K562 (cell line): Measurements from ENCODE around the gene CIAO3. TPM values are rescaled to one million over a fixed set of nuclear protein-coding genes. Genes with fewer than 3 reads are reported as not detected.
A peak's percentile ranks its signal among the peaks of the same experiment; 100 is the strongest.

Source experiments
- ARID1B ChIP-seq: fragments of 450-650 bp; IDR thresholded peaks from 2 replicates; pipeline ENCODE4 v1.6.1; 2016; ENCODE audit warnings: antibody characterized with exemption, mild to moderate bottlenecking, inconsistent platforms
- BCL6 ChIP-seq: fragments of 250-450 bp; sonication (Bioruptor Pico); IDR thresholded peaks from 2 replicates; pipeline ENCODE4 v1.4.0; 2020
- ELK3 ChIP-seq: fragments of 450-650 bp; formaldehyde crosslinking; IDR thresholded peaks from 2 replicates; pipeline ENCODE4 v1.4.0; 2020; ENCODE audit warnings: mild to moderate bottlenecking
- KDM5B ChIP-seq: fragments of 200-600 bp; sonication (generic); IDR thresholded peaks from 2 replicates; pipeline ENCODE4 v1.6.1; 2012; ENCODE audit warnings: low read depth, mild to moderate bottlenecking, moderate library complexity, low read length, control low read depth, inconsistent platforms; ENCODE audit not compliant: insufficient replicate concordance
- PTTG1 ChIP-seq: fragments of 450-650 bp; IDR thresholded peaks from 2 replicates; pipeline ENCODE4 v1.6.1; 2016; ENCODE audit warnings: low read depth, mild to moderate bottlenecking, missing genetic modification characterization, missing compliant biosample characterization
- RBBP5 ChIP-seq: fragments of 200-600 bp; sonication (generic); IDR thresholded peaks from 2 replicates; pipeline ENCODE4 v1.6.1; 2012; ENCODE audit warnings: borderline replicate concordance, mild to moderate bottlenecking, low read length, control low read depth, inconsistent platforms; ENCODE audit not compliant: insufficient read depth, poor library complexity, severe bottlenecking
- RFX1 ChIP-seq: fragments of 450-650 bp; IDR thresholded peaks from 2 replicates; pipeline ENCODE4 v1.6.1; 2016; ENCODE audit warnings: mild to moderate bottlenecking, moderate library complexity
- SNRNP70 ChIP-seq: fragments of 200-400 bp; formaldehyde crosslinking; optimal IDR thresholded peaks from 2 replicates; pipeline ENCODE3; 2017; ENCODE audit warnings: low read depth, low read length
- SRSF1 ChIP-seq: fragments of 200-400 bp; formaldehyde crosslinking; IDR thresholded peaks from 2 replicates; pipeline ENCODE4 v1.6.1; 2017; ENCODE audit warnings: mild to moderate bottlenecking, low read depth, low read length, moderate library complexity
- TARDBP ChIP-seq: fragments of 450-650 bp; IDR thresholded peaks from 2 replicates; pipeline ENCODE4 v1.6.1; 2016
- U2AF2 ChIP-seq: fragments of 200-400 bp; formaldehyde crosslinking; optimal IDR thresholded peaks from 2 replicates; pipeline ENCODE3; 2017; ENCODE audit warnings: low read depth, mild to moderate bottlenecking, low read length
- UBTF ChIP-seq, 2 experiments: IDR thresholded peaks; 2 replicates each; pipeline ENCODE4 v1.6.1; 2012; ENCODE audit warnings: improper control_type of control experiment in 2 of 2, low read depth in 2 of 2, low read length in 2 of 2, borderline replicate concordance in 1 of 2
- ZFX ChIP-seq: sonication (generic); formaldehyde crosslinking; IDR thresholded peaks from 2 replicates; pipeline ENCODE4 v1.8.0; 2022; ENCODE audit warnings: mild to moderate bottlenecking, missing genetic modification reagents, moderate library complexity
- ZNF146 ChIP-seq: IDR thresholded peaks from one replicate; pipeline ENCODE4 v1.6.1; 2018; ENCODE audit warnings: missing compliant biosample characterization; ENCODE audit not compliant: unreplicated experiment
- ZNF197 ChIP-seq: fragments of 200-800 bp; sonication (Bioruptor generic); IDR thresholded peaks from 2 replicates; pipeline ENCODE4 v1.6.1; 2016; ENCODE audit warnings: low read depth, missing genetic modification characterization, missing compliant biosample characterization
- ZNF24 ChIP-seq: fragments of 450-650 bp; IDR thresholded peaks from 2 replicates; pipeline ENCODE4 v1.6.1; 2016
- polyA plus RNA-seq, 8 experiments: library from polyadenylated mRNA; depleted of rRNA in 4 of 8; stranded (reverse) in 5 of 8; unstranded in 3 of 8; fragments of >200 nt; fragmentation: Nextera tagmentation in 2 of 8; fragmentation: Illumina TruSeq in 1 of 8; extraction: Ambion mirVana in 2 of 8; extraction: Trizol in 1 of 8; gene quantifications; 2 replicates each; pipeline versions ENCODE4 v1.2.1 to v1.2.3, GENCODE V29; 2011 to 2014; ENCODE audit warnings: inconsistent platforms in 1 of 8, missing spikeins in 1 of 8
- total RNA-seq, 7 experiments: library from RNA; depleted of rRNA in 6 of 7; stranded (reverse); fragments of >200 nt in 6 of 7; fragmentation: Illumina TruSeq in 2 of 7; extraction: Trizol in 2 of 7; gene quantifications; 2 replicates each; pipeline versions ENCODE4 v1.2.1 to v1.2.3, GENCODE V29; 2011 to 2021; ENCODE audit warnings: low replicate concordance in 1 of 7

CIAO3 gene
- total and polyA plus RNA-seq, 9 of the 15 experiments (the other 6 are each of a cell fraction or from before 2014, with no cell fraction given) = 2.2 to 35.6 (median 18.7) TPM

GRCh38 chr16:681746-682427, 58.9 kb downstream of the CIAO3 start (continued):
- TF ChIP-seq KDM5B (no peak), BCL6 (CRISPR knock-in tag) (no peak), SRSF1 (no peak), RFX1 (no peak), UBTF (IDR thresholded peaks at IDR 0.05; ENCODE audit: borderline replicate concordance in 1 of 2, low read depth in 2 of 2, low read length in 2 of 2) (no peak), ZNF197 (CRISPR knock-in tag) (no peak), ZFX (CRISPR knock-in tag) (peak; percentile 72), ELK3 (no peak), ZNF24 (no peak), RBBP5 (no peak), ARID1B (no peak), PTTG1 (no peak), ZNF146 (CRISPR knock-in tag) (no peak), SNRNP70 (no peak), U2AF2 (no peak), TARDBP (no peak)
